Activated CD8-positive, alpha-beta memory T cell treated with anti-CD3 and anti-CD28 coated beads, Interleukin-2, amount 50 U/mL, for 4 hours (primary cell): Measurements from ENCODE around the gene DLGAP4.

Source experiments
- DNase-seq: peaks from one replicate; pipeline ENCODE4 v3.0.0-alpha.2; 2020

The DLGAP4 gene

GRCh38 chr20:36573798-36574365, 267.7 kb downstream of the DLGAP4 start:
- DNase-seq = peak; percentile 46

- peak; percentile 65 for DNase-seq
Observed at GRCh38 chr20:36574366-36575135, 268.4 kb downstream of the DLGAP4 start.

- DNase-seq = no peak
Observed at GRCh38 chr20:36576081-36576445, 269.9 kb downstream of the DLGAP4 start.
